A549 treated with DMSO at 1 μM for 4 hours (cell line): ENCODE data around the gene NPIPA2. TPM values are rescaled to one million over a fixed set of nuclear protein-coding genes. Genes with fewer than 3 reads are reported as not detected.

Experiments
- total RNA-seq: library from RNA; stranded (reverse); fragments of 200-300 nt; extraction: Qiagen RNA extraction; gene quantifications from 5 replicates; pipeline ENCODE4 v1.2.3, GENCODE V29; 2022; ENCODE audit warnings: low read depth

NPIPA2 gene
- total RNA-seq, result 0.39 to 2.0 TPM (median 1.1 TPM) in 5 replicates

DNA sequence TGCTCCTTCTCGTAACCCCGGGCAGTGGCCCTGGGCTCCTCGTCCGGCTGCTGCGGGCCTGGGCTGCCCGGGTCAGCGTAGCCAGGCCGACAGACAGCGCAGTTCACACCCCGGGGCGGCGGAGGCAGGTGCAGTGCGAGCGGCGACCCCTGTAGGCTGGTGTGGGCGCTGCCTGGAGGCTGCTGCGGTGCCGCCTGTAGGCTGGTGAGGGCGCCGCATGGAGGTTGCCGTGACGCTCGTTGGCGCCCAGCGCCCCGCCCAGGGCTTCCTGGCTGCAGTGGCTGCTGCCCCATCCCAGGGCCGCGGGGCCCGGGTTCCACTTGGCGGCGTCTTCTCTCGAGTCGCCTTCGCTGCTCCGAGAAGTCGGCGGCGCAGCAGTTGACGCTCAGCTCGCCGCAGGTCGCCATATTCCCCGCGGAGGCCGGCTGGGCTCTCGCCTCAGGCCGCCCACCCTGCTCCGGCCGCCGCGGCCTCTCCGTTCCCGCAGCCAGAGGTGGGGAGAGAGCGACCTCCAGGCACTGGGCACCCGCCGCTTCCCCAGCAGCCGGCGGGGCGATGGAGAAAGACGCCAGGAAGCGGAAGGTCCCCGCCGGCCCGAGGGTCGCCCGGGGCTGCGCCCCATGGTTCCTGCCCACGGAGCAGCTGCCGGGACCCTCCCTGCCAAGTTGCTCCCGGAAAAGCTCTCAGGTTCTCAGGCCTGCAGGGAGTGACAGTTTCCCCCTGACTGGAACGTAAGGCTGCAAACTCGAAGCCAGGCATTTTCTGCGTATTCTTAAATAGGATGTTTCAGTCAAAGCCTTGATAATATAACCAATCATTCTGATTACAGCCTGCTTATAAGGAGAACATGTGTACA lies at the start of gene NPIPA2:
Gene NPIPA2, plus strand, starts transcription at position 261 of the 856 bp plus-strand sequence. CDS start 5,533 bp downstream, outside the sequence.

DNA sequence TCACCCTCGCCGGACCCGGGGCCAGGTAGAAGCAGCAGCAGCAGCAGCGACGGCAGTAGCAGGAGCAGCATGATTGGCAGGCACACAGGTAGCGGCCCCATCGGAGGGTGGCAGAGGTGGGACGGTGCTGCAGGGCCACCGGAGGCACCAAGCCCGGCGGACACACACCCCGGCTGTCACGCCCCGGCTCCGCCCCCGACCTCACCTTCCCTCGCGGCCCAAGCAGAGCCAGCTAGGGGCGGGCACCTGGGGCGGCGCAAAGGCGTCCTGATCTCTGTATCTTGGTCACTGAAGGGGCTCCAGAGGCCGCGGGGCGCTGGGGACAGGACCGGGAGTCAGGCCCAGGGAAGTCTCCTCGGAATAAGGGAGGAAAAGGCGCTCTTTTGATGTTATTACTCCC lies 48.2 kb upstream of the NPIPA2 start, which contains the start of gene PLA2G10:
Gene PLA2G10, minus strand, starts transcription at position 180 of the 400 bp plus-strand sequence. Its CDS starts 79 bp downstream, at position 101.

GRCh38 chr16:14703156-14704011 lies 38.9 kb upstream of the NPIPA2 start, which contains the start of gene NPIPA3:
TSS of gene NPIPA3 (plus strand) at chr16:14703411. CDS start at chr16:14708944, 5,533 bp downstream.

Other genes starting within 250 kb of the NPIPA2 start
- 34.3 to 44.2 TPM (median 38.4 TPM) in 5 replicates for gene PARN, start 112.3 kb upstream of the NPIPA2 start, total RNA-seq
- 79.6 to 97.0 TPM (median 92.3 TPM) in 5 replicates for gene BFAR, start 109.6 kb upstream of the NPIPA2 start, total RNA-seq
- 0.17 to 0.25 TPM in 2 of 5 replicates, not detected in the others for gene PLA2G10, start 48.2 kb upstream of the NPIPA2 start, total RNA-seq
- 1.1 to 1.9 TPM (median 1.3 TPM) in 5 replicates for gene NPIPA3, start 39.1 kb upstream of the NPIPA2 start, total RNA-seq
- gene NOMO1, start 91.2 kb downstream of the NPIPA2 start, total RNA-seq, result 92.3 to 104 TPM (median 95.3 TPM) in 5 replicates
- 31.2 to 51.6 TPM (median 49.4 TPM) in 5 replicates for gene NPIPA1, start 194.9 kb downstream of the NPIPA2 start, total RNA-seq
- 63.1 to 75.8 TPM (median 72.8 TPM) in 5 replicates for gene PDXDC1, start 232.5 kb downstream of the NPIPA2 start, total RNA-seq